ENCODE results near the gene RBMS1. TPM values are rescaled to one million over a fixed set of nuclear protein-coding genes. Genes with fewer than 3 reads are reported as not detected.
A peak's percentile ranks its signal among the peaks of the same experiment; 100 is the strongest.

Gene RBMS1
- total RNA-seq, 1 experiment from 2014 or later: 65.4 TPM

GRCh38 chr2:160309585-160309984 lies 184.0 kb downstream of the RBMS1 start:
- peaks cover 38% of the 10 kb centered on the region for H3K36me3 Mint-ChIP-seq (ENCODE audit: insufficient read depth, unreplicated experiment)
- H3K27me3 Mint-ChIP-seq (ENCODE audit: insufficient read depth, unreplicated experiment): no peaks in the 10 kb centered on the region
- BruUV-seq (replicated peaks): no TSS peak
- no peak overlapping the region for H3K4me3 Mint-ChIP-seq (ENCODE audit: unreplicated experiment)
- H3K4me1 Mint-ChIP-seq (ENCODE audit: insufficient read depth, unreplicated experiment): peaks cover 27% of the 10 kb centered on the region
- CTCF ChIA-PET: interaction anchor here (2.0 kb wide), 1 partner anchor 14 kb away, joined by 17 read pairs; no protein-coding TSS in a partner anchor
- TF ChIP-seq CTCF (IDR thresholded peaks at IDR 0.05; ENCODE audit: unreplicated experiment): no peak
- no peaks in the 10 kb centered on the region for H3K9me3 Mint-ChIP-seq (ENCODE audit: unreplicated experiment)
- intact Hi-C loops (cut with micrococcal nuclease): no loop called here
- peak overlapping the region; percentile 59 for H3K27ac Mint-ChIP-seq (ENCODE audit: low read depth, unreplicated experiment)
- DNase-seq (ENCODE audit: unreplicated experiment): peak; percentile 5
- POLR2A ChIA-PET: no interaction called here

GRCh38 chr2:160308915-160309314 lies 184.7 kb downstream of the RBMS1 start:
- H3K36me3 Mint-ChIP-seq (ENCODE audit: insufficient read depth, unreplicated experiment): peaks cover 35% of the 10 kb centered on the region
- CTCF ChIA-PET: interaction anchor here (2.0 kb wide), 1 partner anchor 15 kb away, joined by 17 read pairs; no protein-coding TSS in a partner anchor
- intact Hi-C loops (cut with micrococcal nuclease): no loop called here

GRCh38 chr2:160308476-160308875 lies 185.1 kb downstream of the RBMS1 start:
- POLR2A ChIA-PET: no interaction called here
- no peak for TF ChIP-seq CTCF (IDR thresholded peaks at IDR 0.05; ENCODE audit: unreplicated experiment)
- peaks cover 24% of the 10 kb centered on the region for H3K4me1 Mint-ChIP-seq (ENCODE audit: insufficient read depth, unreplicated experiment)

More at GRCh38 chr2:160308915-160309314, 184.7 kb downstream of the RBMS1 start:
- peak; percentile 47 for DNase-seq (ENCODE audit: unreplicated experiment)
- no TSS peak for BruUV-seq (replicated peaks)
- peak overlapping the region; percentile 59 for H3K27ac Mint-ChIP-seq (ENCODE audit: low read depth, unreplicated experiment)
- H3K4me1 Mint-ChIP-seq (ENCODE audit: insufficient read depth, unreplicated experiment): peaks cover 24% of the 10 kb centered on the region
- H3K27me3 Mint-ChIP-seq (ENCODE audit: insufficient read depth, unreplicated experiment): no peaks in the 10 kb centered on the region
- H3K4me3 Mint-ChIP-seq (ENCODE audit: unreplicated experiment): no peak overlapping the region
- H3K9me3 Mint-ChIP-seq (ENCODE audit: unreplicated experiment): no peaks in the 10 kb centered on the region
- no peak for TF ChIP-seq CTCF (IDR thresholded peaks at IDR 0.05; ENCODE audit: unreplicated experiment)
- POLR2A ChIA-PET: no interaction called here

GRCh38 chr2:160306985-160307384 lies 186.6 kb downstream of the RBMS1 start:
- Mint-ChIP-seq H3K27me3 (ENCODE audit: insufficient read depth, unreplicated experiment) (no peaks in the 10 kb centered on the region), H3K27ac (ENCODE audit: low read depth, unreplicated experiment) (no peak overlapping the region), H3K9me3 (ENCODE audit: unreplicated experiment) (no peaks in the 10 kb centered on the region), H3K4me3 (ENCODE audit: unreplicated experiment) (no peak overlapping the region), H3K36me3 (ENCODE audit: insufficient read depth, unreplicated experiment) (peaks cover 45% of the 10 kb centered on the region), H3K4me1 (ENCODE audit: insufficient read depth, unreplicated experiment) (peaks cover 24% of the 10 kb centered on the region)
- POLR2A ChIA-PET: interaction anchor here (0.6 to 1.0 kb wide), 3 partner anchors 10 to 144 kb away, joined by 3 to 5 read pairs (median 3); no protein-coding TSS in a partner anchor
- intact Hi-C loops (cut with micrococcal nuclease): no loop called here
- BruUV-seq (replicated peaks): no TSS peak
- TF ChIP-seq CTCF (IDR thresholded peaks at IDR 0.05; ENCODE audit: unreplicated experiment): no peak
- no peak for DNase-seq (ENCODE audit: unreplicated experiment)
- CTCF ChIA-PET: interaction anchor here (1.1 to 1.7 kb wide), 2 partner anchors 17 to 697 kb away, joined by 3 to 11 read pairs; no protein-coding TSS in a partner anchor

More at GRCh38 chr2:160308476-160308875, 185.1 kb downstream of the RBMS1 start:
- no TSS peak for BruUV-seq (replicated peaks)
- Mint-ChIP-seq H3K36me3 (ENCODE audit: insufficient read depth, unreplicated experiment) (peaks cover 40% of the 10 kb centered on the region), H3K27me3 (ENCODE audit: insufficient read depth, unreplicated experiment) (no peaks in the 10 kb centered on the region), H3K4me3 (ENCODE audit: unreplicated experiment) (no peak overlapping the region), H3K9me3 (ENCODE audit: unreplicated experiment) (no peaks in the 10 kb centered on the region), H3K27ac (ENCODE audit: low read depth, unreplicated experiment) (peak overlapping the region; percentile 59)
- peak; percentile 12 for DNase-seq (ENCODE audit: unreplicated experiment)
- CTCF ChIA-PET: interaction anchor here (1.7 to 2.0 kb wide), 2 partner anchors 16 kb away, joined by 11 to 17 read pairs; no protein-coding TSS in a partner anchor
- intact Hi-C loops (cut with micrococcal nuclease): no loop called here
